ENCODE measurements around the gene DLGAP1.

DLGAP1 gene

GRCh38 chr18:4246374-4246773, 208.7 kb downstream of the DLGAP1 start:
- H3K27ac ChIP-seq = no peak overlapping the region
- TF ChIP-seq ZFX (IDR thresholded peaks at IDR 0.05; ENCODE audit: borderline replicate concordance) (no peak), CTCF (IDR thresholded peaks at IDR 0.05) (no peak)

DNA sequence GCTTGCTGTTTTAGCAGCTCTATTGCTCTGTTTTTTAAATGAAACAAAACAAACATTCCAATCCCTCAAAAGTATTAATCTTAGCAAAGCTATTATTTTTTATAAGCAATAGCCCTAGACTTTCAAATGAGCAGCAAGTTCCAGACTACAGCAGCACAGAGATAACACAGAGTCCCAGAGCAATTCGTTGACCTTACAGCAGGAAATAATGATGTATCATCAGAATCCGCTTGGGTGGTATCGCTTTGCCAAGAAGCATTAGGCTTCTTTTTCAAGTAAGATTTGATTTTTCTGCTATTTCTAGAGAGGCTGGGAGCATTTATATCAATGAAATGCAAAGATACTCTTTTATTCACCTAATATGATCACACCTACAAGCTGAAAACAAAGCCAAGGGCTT, 209.7 kb downstream of the DLGAP1 start:
- no peak overlapping the region for H3K27ac ChIP-seq
- TF ChIP-seq CTCF (IDR thresholded peaks at IDR 0.05) (no peak), ZFX (IDR thresholded peaks at IDR 0.05; ENCODE audit: borderline replicate concordance) (no peak)

GRCh38 chr18:4242431-4243161, 212.5 kb downstream of the DLGAP1 start:
- no peak for TF ChIP-seq CTCF (IDR thresholded peaks at IDR 0.05)
- TF ChIP-seq ZFX (IDR thresholded peaks at IDR 0.05; ENCODE audit: borderline replicate concordance) = no peak
- H3K27ac ChIP-seq = no peak overlapping the region

- H3K27ac ChIP-seq = no peak overlapping the region
- TF ChIP-seq ZFX (IDR thresholded peaks at IDR 0.05; ENCODE audit: borderline replicate concordance) = no peak
- no peak for TF ChIP-seq CTCF (IDR thresholded peaks at IDR 0.05)
These were observed 214.0 kb downstream of the DLGAP1 start for GRCh38 chr18:4241090-4241617.

- H3K27ac ChIP-seq = no peak overlapping the region
- TF ChIP-seq ZFX (IDR thresholded peaks at IDR 0.05; ENCODE audit: borderline replicate concordance) (no peak), CTCF (IDR thresholded peaks at IDR 0.05) (no peak)
These were observed 216.1 kb downstream of the DLGAP1 start for GRCh38 chr18:4238966-4239365.

DNA sequence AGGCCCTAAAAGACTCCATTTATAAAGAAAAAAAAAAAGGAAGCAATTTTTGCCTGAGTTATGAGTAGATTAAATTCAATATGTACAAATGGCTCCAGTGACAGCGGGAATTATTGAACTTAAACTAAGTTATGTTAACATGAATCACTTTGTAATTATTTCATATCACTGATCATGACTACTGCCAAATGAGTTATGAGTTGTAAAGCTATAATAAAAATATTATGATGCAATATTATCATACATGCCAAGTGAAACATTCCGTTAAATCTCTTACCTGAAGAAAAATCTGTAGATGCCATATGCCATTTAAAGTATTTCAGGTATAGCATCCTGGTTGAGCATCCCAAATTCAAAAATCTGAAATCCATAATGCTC, 217.5 kb downstream of the DLGAP1 start:
- no peak overlapping the region for H3K27ac ChIP-seq
- TF ChIP-seq CTCF (IDR thresholded peaks at IDR 0.05) = no peak
- no peak for TF ChIP-seq ZFX (IDR thresholded peaks at IDR 0.05; ENCODE audit: borderline replicate concordance)

DNA sequence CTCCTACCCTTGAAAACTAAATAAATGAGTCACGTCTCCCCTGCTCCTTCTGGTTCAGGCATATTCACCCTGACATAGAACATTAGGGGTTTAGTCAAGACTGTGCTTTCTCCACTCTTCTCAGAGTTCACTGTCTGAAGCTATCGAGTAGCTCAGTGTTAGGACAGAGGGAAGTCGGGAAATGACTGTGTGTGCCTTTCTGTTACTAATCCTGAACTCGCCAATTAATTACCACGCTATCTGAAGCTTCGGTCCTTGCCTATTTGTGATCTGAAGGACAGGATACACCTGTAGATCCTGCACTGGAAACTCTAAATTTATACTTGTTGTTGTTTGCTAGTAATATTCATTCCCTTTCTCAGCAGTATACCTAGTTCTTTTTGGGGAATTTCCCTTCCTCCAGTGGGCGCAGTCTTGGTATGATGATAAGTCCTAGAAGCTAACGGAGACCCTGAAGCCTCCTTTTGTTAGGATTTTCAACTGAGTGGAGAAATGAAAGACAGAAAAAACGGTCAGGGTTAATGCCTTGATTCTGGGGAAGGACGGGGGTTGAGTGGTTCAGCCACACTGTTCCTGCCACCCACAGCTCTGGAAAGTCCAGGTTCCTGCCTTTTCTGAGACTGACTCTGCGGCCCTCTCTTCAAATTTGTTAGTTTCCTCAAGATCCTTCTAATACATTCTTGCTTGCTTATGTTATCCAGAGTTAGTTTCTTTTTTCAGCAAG, 218.0 kb downstream of the DLGAP1 start:
- no peak overlapping the region for H3K27ac ChIP-seq
- TF ChIP-seq ZFX (IDR thresholded peaks at IDR 0.05; ENCODE audit: borderline replicate concordance) (no peak), CTCF (IDR thresholded peaks at IDR 0.05) (no peak)
